Stimulated activated naive B cell treated with anti-CD40 and anti-IgM and Interleukin-4, amounts not matched to agents 10 μg/mL and 1 μg/mL and 100 μg/mL, for 72 hours (primary cell): ENCODE results near the gene CXCR6.

ENCODE experiments used
- ATAC-seq, 2 donors: fragments of 150-1000 bp; cut with Tn5 transposase; replicated peaks; 2 replicates each; pipeline ENCODE4 v1.10.0; 2021; ENCODE audit warnings: moderate library complexity in 1 of 2
- DNase-seq: peaks from one replicate; pipeline ENCODE4 v3.0.0; 2021
- H3K27ac Mint-ChIP-seq: one replicate; pipeline ENCODE4 v1.8.0; 2022; ENCODE audit warnings: mild to moderate bottlenecking, mixed read lengths
- H3K27me3 Mint-ChIP-seq, 2 donors: one replicate each; pipeline ENCODE4 v1.8.0; 2022; ENCODE audit warnings: mixed read lengths in 2 of 2
- H3K36me3 Mint-ChIP-seq, 2 donors: one replicate each; pipeline ENCODE4 v1.8.0; 2022; ENCODE audit warnings: mixed read lengths in 2 of 2, mild to moderate bottlenecking in 1 of 2
- H3K4me1 Mint-ChIP-seq, 2 donors: one replicate each; pipeline ENCODE4 v1.8.0; 2022; ENCODE audit warnings: mixed read lengths in 2 of 2, mild to moderate bottlenecking in 1 of 2
- H3K4me3 Mint-ChIP-seq, 2 donors: one replicate each; pipeline ENCODE4 v1.8.0; 2022; ENCODE audit warnings: mild to moderate bottlenecking in 2 of 2, mixed read lengths in 2 of 2, moderate library complexity in 1 of 2
- H3K9me3 Mint-ChIP-seq, 2 donors: one replicate each; pipeline ENCODE4 v1.8.0; 2022; ENCODE audit warnings: mixed read lengths in 2 of 2, mild to moderate bottlenecking in 1 of 2

The CXCR6 gene

DNA sequence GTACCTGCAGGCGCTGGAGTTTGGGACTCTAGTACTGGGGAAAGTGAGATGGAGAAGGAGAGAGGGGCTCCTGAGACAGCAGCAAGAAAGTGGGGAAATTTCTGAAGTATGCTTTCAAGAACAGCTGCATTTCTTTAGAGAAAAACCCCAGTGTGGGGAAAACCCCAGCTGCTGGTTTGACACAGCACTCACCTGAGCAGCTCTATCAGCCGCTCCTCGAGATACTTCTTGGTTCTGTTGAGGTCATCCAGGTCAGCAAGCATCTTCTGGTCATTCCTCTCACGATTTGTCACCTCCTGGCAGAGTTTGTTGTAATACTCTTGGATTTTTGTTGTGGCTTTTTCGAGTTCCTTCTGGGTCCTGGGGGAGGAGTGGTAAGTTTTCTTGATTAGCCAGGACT, 18.8 kb downstream of the CXCR6 start:
- peaks cover 14 to 23% of the 10 kb centered on the region in 2 donors for H3K4me1 Mint-ChIP-seq
- H3K4me3 Mint-ChIP-seq, result no peak overlapping the region
- peaks cover 40 to 68% of the 10 kb centered on the region in 2 donors for H3K36me3 Mint-ChIP-seq
- no peaks in the 10 kb centered on the region for H3K27me3 Mint-ChIP-seq
- no peaks in the 10 kb centered on the region for H3K9me3 Mint-ChIP-seq
- peak; percentile 93 to 95 for ATAC-seq
- H3K27ac Mint-ChIP-seq, result no peak overlapping the region
- DNase-seq, result peak; percentile 47

DNA sequence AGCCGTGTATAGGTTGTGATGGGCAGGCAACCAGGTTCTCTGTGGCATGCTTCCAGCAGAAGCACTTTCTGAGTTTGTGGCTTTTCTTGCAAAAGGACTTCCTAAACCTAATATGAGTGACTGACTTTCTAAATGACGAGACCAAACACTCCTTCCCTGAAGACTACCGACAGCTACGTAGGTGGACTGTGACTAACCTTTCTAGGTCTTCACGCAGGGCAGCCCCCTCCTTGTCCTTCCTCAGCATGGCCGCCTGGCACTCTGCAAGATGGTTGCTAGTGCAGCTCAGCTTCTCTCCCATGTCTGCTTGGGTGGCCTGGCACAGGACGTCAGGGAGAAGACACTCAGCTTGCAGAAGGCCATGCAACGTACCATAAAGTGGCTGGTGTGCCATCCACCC, 20.9 kb downstream of the CXCR6 start:
- ATAC-seq, result peak; percentile 65 to 80
- Mint-ChIP-seq H3K27me3 (no peaks in the 10 kb centered on the region), H3K9me3 (no peaks in the 10 kb centered on the region), H3K27ac (no peak overlapping the region), H3K36me3 (peaks cover 47 to 69% of the 10 kb centered on the region in 2 donors), H3K4me3 (no peak overlapping the region), H3K4me1 (peaks cover 14 to 23% of the 10 kb centered on the region in 2 donors)
- no peak for DNase-seq

DNA sequence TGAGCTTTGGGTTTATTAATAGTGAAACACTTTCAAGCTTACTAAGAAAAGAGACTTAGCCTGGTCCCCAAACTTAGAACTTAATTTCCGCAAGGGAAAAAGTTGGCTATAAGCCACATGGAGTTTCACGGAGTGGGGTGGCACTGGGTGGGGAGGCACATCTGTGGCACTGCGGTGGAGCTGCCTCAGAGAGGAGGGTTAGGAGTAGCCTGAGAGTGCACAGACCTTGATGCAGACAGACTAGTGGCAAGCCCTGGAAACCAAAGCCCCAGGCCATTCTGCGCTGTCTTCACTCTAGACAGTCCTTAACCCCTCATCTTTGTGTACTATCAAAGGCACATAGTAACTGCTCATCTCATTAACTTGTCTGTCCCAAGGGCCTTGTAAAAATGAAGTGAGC, 22.0 kb downstream of the CXCR6 start:
- peaks cover 14 to 23% of the 10 kb centered on the region in 2 donors for H3K4me1 Mint-ChIP-seq
- DNase-seq (no peak), ATAC-seq (no peak)
- peaks cover 41 to 62% of the 10 kb centered on the region in 2 donors for H3K36me3 Mint-ChIP-seq
- H3K27me3 Mint-ChIP-seq, result no peaks in the 10 kb centered on the region
- H3K4me3 Mint-ChIP-seq, result no peak overlapping the region
- no peak overlapping the region for H3K27ac Mint-ChIP-seq
- no peaks in the 10 kb centered on the region for H3K9me3 Mint-ChIP-seq

DNA sequence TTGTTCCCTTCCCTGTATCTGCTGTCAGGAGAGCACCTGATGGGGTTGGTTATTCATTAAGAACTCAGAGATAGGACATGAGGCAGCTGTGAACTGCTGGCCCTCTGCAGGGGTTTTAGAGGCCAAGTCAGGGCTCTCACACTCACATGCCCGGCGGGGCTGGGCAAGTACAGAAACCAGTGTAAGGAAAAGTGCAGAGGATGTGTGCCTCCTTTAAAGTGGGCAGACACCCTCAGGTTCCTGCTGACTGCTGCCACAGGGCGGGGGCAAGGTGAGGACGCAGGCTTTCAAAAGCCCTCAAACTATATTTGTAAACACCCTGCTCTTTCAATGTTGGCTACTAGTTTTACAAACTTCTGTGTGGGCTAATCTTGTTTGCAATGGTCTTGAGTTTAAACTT, 22.4 kb downstream of the CXCR6 start:
- Mint-ChIP-seq H3K27me3 (no peaks in the 10 kb centered on the region), H3K4me3 (no peak overlapping the region), H3K9me3 (no peaks in the 10 kb centered on the region), H3K4me1 (peaks cover 14 to 23% of the 10 kb centered on the region in 2 donors), H3K27ac (no peak overlapping the region), H3K36me3 (peaks cover 43 to 63% of the 10 kb centered on the region in 2 donors)
- no peak for ATAC-seq
- DNase-seq, result no peak

DNA sequence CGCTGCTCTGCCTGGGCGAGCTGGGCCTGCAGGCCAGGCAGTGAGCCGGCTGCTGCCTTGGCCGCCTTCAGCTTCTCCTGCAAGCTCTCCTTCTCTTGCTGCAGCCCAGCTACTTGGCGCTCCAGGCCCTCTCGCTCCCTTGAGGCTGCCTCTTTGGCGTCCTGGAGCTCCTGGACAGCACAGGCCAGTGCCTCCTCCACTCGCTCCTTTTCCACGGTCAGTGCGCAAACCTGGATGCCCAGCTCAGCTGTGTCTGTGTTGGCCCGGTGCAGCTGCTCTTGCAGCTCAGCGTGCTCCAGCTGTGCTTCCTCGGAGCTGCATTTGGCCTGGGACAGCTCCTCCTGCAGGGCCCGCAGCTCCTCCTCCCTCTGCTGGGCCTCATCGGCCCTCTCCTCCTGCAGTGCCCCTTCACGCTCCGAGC, 23.1 kb downstream of the CXCR6 start:
- Mint-ChIP-seq H3K36me3 (peaks cover 37 to 59% of the 10 kb centered on the region in 2 donors), H3K4me3 (no peak overlapping the region), H3K27me3 (no peaks in the 10 kb centered on the region), H3K27ac (no peak overlapping the region), H3K9me3 (no peaks in the 10 kb centered on the region), H3K4me1 (peaks cover 14 to 23% of the 10 kb centered on the region in 2 donors)
- no peak for DNase-seq
- ATAC-seq, result no peak

DNA sequence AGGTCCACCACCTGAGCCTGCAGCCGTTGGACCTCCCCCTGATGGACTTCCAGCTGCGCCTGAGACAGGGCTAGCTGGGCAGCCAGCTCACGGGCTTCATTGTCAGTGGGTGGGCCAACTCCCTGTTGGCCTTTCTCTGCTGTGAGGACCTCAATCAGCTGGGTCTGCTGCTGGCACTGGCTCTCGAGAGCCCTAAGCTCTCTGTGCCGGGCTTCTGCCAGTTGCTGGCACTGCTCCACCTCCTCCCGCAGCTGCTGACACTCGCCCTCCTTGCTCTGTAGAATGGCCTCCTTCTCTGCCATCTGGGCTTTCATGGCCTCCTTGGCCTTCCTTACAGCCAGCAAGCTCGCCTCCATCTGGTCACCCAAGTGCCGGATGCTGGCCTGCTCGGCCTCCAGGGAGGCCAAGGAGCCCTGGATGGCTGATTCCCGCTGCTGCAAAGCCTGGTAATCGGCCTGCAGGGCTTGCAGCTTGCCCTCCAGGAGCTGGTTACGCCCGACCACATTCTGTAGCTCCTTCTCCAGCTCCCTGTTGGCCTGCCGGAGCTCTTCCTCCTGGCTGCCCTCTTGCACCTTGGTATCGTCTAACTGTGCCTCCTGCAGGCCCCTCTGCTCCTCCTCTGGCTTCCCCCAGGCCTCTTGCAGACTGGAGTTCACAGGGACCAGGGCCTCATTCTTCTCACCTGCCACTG, 23.8 kb downstream of the CXCR6 start:
- no peak for ATAC-seq
- Mint-ChIP-seq H3K9me3 (no peaks in the 10 kb centered on the region), H3K4me1 (peaks cover 11 to 16% of the 10 kb centered on the region in 2 donors), H3K27me3 (no peaks in the 10 kb centered on the region), H3K27ac (no peak overlapping the region), H3K36me3 (peaks cover 37 to 61% of the 10 kb centered on the region in 2 donors), H3K4me3 (no peak overlapping the region)
- DNase-seq, result no peak

DNA sequence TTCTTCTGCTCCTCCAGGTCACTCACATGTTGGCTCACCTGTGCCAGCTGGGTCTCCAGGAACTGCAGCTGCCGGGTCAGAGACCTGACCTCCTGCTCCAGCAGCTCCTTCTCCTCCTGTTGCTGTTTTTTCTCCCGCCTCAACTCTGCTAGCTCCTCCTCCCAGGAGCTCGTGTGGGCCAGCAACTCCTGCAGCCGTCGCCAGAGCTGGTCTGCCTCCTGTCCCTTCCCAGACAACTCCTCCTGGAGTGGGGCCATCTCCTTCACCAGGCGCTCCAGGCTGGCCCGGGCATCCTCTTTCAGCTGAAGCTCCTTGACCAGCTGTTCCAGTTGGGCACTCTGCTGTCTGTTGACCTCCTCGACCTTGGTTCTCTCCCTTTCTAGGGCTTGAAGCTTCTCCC, 24.5 kb downstream of the CXCR6 start:
- Mint-ChIP-seq H3K9me3 (no peaks in the 10 kb centered on the region), H3K27ac (no peak overlapping the region), H3K27me3 (no peaks in the 10 kb centered on the region), H3K36me3 (peaks cover 33 to 61% of the 10 kb centered on the region in 2 donors), H3K4me1 (peaks cover 11 to 16% of the 10 kb centered on the region in 2 donors), H3K4me3 (no peak overlapping the region)
- DNase-seq, result no peak
- ATAC-seq, result no peak

DNA sequence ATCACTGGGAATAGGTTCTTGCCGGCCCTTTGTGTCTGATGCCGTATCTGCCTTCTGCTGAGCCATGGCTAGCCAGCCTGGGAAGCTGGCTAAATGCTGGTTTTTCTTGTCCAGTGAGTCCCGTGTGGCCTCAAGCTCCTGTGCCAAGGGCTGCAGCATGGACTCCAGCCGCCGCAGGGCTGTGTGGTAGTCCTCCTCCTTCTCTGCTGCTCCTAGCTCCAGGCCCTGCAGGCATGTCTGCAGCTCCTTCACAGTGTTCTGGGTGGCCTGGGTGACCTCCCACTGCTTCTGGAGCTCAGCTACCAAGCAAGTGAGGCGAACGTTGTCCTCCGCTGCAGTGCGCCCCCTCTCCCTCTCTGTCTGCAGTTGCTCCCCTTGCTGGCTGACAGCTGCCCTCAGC, 24.9 kb downstream of the CXCR6 start:
- ATAC-seq (no peak), DNase-seq (no peak)
- Mint-ChIP-seq H3K27me3 (no peaks in the 10 kb centered on the region), H3K36me3 (peaks cover 33 to 59% of the 10 kb centered on the region in 2 donors), H3K4me3 (no peak overlapping the region), H3K4me1 (peaks cover 12 to 17% of the 10 kb centered on the region in 2 donors), H3K9me3 (no peaks in the 10 kb centered on the region), H3K27ac (no peak overlapping the region)

DNA sequence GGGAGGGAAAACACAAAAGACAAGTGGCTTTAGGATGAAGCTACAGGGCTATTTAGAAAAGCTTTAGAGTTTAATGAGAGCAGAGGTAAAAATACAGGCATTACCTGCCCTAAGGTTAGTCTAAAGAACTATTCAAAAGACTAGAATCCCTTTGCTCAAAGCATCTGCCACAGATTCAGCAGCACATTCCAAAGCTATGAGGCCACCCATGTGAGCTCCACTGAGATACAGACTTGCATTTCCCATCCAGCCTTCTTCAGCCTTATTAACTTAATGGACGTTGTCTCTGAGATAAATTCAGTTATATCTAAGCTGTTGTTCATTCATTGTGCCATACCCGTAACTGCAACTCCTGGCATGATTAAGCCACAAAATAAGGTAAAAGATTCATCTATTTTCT, 25.4 kb downstream of the CXCR6 start:
- Mint-ChIP-seq H3K27ac (no peak overlapping the region), H3K4me1 (peaks cover 12 to 19% of the 10 kb centered on the region in 2 donors), H3K4me3 (no peak overlapping the region), H3K36me3 (peaks cover 33 to 54% of the 10 kb centered on the region in 2 donors), H3K9me3 (no peaks in the 10 kb centered on the region), H3K27me3 (no peaks in the 10 kb centered on the region)
- ATAC-seq (no peak), DNase-seq (no peak)

DNA sequence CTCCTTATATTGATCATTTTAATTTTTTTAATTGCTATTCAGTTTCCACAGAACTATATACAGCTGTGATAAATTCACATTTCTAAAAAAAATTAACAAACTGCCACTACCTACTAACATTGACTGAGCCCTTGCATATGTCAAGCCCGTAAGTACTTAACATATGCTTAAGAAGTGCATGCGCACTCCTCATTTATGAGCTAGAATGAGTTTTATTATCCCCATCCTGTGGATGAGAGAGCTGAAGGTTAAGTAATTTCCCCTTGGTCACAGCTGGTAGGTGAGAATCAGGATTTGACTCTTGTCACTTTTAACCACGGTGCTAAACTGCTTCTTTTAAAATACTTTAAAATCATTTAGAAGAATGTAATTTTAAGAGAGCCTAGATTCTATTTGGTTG, 25.9 kb downstream of the CXCR6 start:
- Mint-ChIP-seq H3K36me3 (peaks cover 30 to 52% of the 10 kb centered on the region in 2 donors), H3K27ac (no peak overlapping the region), H3K4me3 (no peak overlapping the region), H3K27me3 (no peaks in the 10 kb centered on the region), H3K4me1 (peaks cover 11 to 17% of the 10 kb centered on the region in 2 donors), H3K9me3 (no peaks in the 10 kb centered on the region)
- ATAC-seq, result no peak
- no peak for DNase-seq

DNA sequence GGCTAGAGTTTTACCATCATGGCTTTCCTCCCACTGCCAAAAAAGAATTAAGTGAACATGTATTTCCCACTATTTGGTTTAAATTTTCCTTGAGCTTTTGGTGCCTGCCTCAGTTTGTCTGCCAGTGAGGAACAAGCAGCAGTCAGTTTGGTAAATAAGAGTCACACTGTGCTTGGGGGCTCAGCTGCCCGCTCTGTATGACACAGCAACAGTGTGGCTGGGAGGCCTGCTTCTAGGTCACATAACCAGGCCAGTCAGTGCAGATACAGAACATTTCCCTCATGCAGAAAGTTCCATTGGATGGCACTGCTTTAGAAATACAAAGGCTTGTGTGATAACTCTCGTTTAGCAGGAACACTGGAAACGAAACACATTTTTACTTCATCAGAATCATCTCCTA, 26.7 kb downstream of the CXCR6 start:
- Mint-ChIP-seq H3K27ac (no peak overlapping the region), H3K36me3 (peaks cover 29 to 50% of the 10 kb centered on the region in 2 donors), H3K4me1 (peaks cover 9 to 12% of the 10 kb centered on the region in 2 donors), H3K4me3 (no peak overlapping the region), H3K9me3 (no peaks in the 10 kb centered on the region), H3K27me3 (no peaks in the 10 kb centered on the region)
- ATAC-seq, result no peak
- DNase-seq, result no peak

DNA sequence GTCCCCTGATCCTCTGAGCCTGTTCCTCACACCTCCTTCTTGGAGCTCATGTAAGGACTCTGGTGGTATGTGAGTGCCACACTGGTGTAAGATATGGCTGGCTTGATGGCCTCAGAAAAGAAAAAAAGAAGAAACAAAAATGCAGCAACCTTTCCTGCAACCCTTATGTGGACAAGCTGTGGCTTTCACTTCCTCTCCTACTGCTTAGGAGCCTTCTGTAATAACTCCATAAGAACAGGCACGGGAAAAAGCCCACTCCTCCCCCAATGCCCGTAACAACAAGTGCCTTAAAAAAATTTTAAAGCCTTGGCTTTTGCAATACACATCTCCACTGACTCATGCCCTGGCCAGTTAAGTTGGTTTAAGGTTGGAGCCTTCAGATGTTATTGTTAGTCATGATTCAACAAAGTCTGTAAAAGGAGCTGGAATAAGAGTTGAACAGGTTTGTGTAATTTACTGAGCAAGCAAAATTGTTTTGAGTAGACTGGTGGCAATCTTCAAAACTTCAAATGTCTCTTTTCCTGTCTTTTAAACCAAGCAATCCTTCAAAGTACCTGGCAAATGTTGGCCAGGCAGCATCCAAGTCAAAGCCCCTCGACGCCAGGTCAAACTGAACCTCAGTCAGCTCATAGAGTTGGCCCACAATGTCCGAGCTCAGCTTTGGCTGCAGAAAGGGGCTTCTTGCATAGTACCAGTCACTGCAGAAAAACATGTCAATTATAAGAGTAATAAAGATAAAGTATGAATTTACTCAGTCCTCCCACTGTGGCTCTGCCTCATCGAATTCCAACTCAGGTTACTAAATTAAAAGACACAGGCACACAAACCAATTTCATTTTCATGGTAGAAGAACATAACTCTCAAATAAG, 29.5 kb downstream of the CXCR6 start:
- peak overlapping the region in 1 of 2 donors; percentile 32 for H3K4me3 Mint-ChIP-seq
- H3K9me3 Mint-ChIP-seq, result no peaks in the 10 kb centered on the region
- ATAC-seq, result peak; percentile 93
- no peak for DNase-seq
- H3K4me1 Mint-ChIP-seq, result peaks cover 16 to 21% of the 10 kb centered on the region in 2 donors
- H3K36me3 Mint-ChIP-seq, result peaks cover 24 to 48% of the 10 kb centered on the region in 2 donors
- H3K27me3 Mint-ChIP-seq, result no peaks in the 10 kb centered on the region
- peak overlapping the region; percentile 65 for H3K27ac Mint-ChIP-seq

DNA sequence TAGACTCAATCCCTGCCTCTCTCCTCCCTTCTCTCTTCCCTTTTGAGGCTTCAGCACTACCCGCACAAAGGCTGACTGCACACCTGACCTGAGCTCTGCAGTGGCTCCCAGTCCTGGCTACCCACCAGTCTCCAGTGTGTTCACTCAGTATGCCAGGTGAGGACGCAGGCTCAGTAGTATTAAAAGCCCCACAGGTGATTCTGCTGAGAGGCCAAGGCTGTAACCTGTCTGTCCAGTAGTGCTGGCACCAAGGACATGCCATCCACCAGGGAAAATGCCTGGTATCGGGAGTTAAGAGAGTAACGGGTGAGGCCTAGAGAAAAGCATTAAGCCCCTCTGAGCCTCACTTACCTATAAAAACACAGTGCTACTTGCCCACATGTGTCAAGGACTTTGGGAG, 31.4 kb downstream of the CXCR6 start:
- Mint-ChIP-seq H3K4me3 (no peak overlapping the region), H3K27ac (no peak overlapping the region), H3K27me3 (no peaks in the 10 kb centered on the region), H3K4me1 (peaks cover 25 to 38% of the 10 kb centered on the region in 2 donors), H3K9me3 (no peaks in the 10 kb centered on the region), H3K36me3 (peaks cover 28 to 54% of the 10 kb centered on the region in 2 donors)
- ATAC-seq (no peak), DNase-seq (no peak)

DNA sequence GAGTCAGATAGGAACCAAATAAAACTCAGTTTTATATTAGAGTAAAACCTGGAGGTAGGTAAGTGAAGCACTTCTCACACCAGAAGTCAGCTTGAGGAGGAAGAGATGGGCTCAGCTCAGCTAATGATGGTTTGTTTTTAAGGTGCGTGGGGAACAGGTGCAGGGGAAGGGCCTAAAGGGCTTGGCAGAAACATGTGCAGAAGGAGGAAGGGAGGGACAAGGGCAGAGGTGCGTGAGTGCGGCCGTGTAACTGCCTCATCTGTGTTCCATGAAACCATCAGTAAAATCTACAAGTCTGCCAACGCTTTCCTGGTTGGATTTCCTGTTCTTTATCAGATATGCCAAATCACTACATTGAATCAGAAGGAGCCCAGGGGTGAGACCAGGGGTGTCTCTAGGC, 32.4 kb downstream of the CXCR6 start:
- Mint-ChIP-seq H3K27ac (no peak overlapping the region), H3K4me3 (no peak overlapping the region), H3K27me3 (no peaks in the 10 kb centered on the region), H3K9me3 (no peaks in the 10 kb centered on the region), H3K4me1 (peaks cover 26 to 44% of the 10 kb centered on the region in 2 donors), H3K36me3 (peaks cover 26 to 47% of the 10 kb centered on the region in 2 donors)
- DNase-seq, result no peak
- ATAC-seq, result no peak
